DND-41 (cell line): ENCODE data around the gene KRTAP5-10.
"Not testable (repeated sequence)": the region's sequence is repeated elsewhere in the genome, so short reads cannot be mapped to it uniquely, and the experiment has no call there.

ENCODE experiments used
- ATAC-seq: fragments of 200-7000 bp; cut with Tn5 transposase; 3 replicates; pipeline ENCODE4 v1.9.1; 2021; ENCODE audit warnings: low read depth; ENCODE audit not compliant: insufficient read depth
- DNase-seq: peaks from one replicate; pipeline ENCODE4 v3.0.0-alpha.2; 2020
- H2AFZ ChIP-seq: 2 replicates; pipeline ENCODE4 v1.6.0; 2012; ENCODE audit warnings: low read depth, low read length
- H3K27ac ChIP-seq: 2 replicates; pipeline ENCODE4 v1.5.1; 2012; ENCODE audit warnings: low read length, inconsistent platforms
- H3K27me3 ChIP-seq: fragments of 200-600 bp; sonication (generic); 2 replicates; pipeline ENCODE4 v1.6.0; 2012; ENCODE audit warnings: low read length, mild to moderate bottlenecking, inconsistent platforms; ENCODE audit not compliant: insufficient read depth, poor library complexity
- H3K36me3 ChIP-seq: 2 replicates; pipeline ENCODE4 v1.5.1; 2012; ENCODE audit warnings: low read length, inconsistent platforms; ENCODE audit not compliant: insufficient read depth
- H3K4me1 ChIP-seq: 2 replicates; pipeline ENCODE4 v1.5.1; 2012; ENCODE audit warnings: mild to moderate bottlenecking, low read length; ENCODE audit not compliant: insufficient read depth
- H3K4me2 ChIP-seq: 2 replicates; pipeline ENCODE4 v1.6.0; 2012; ENCODE audit warnings: mild to moderate bottlenecking, moderate library complexity, low read length, inconsistent platforms; ENCODE audit not compliant: insufficient read depth
- H3K4me3 ChIP-seq, 2 experiments: fragments of 200-600 bp in 1 of 2; shearing (Covaris generic) in 1 of 2; 2 replicates each; pipeline ENCODE4 v1.5.1; 2012 to 2016; ENCODE audit warnings: inconsistent platforms in 2 of 2, low read length in 2 of 2, mild to moderate bottlenecking in 2 of 2, low read depth in 1 of 2, moderate library complexity in 1 of 2
- H3K79me2 ChIP-seq: 2 replicates; pipeline ENCODE4 v1.6.0; 2012; ENCODE audit warnings: low read length, inconsistent platforms; ENCODE audit not compliant: insufficient read depth
- H3K9ac ChIP-seq: 2 replicates; pipeline ENCODE4 v1.6.0; 2012; ENCODE audit warnings: low read depth, mild to moderate bottlenecking, inconsistent platforms, low read length, moderate library complexity
- H3K9me3 ChIP-seq: 2 replicates; pipeline ENCODE4 v1.5.1; 2012; ENCODE audit warnings: low read length, moderate library complexity, mild to moderate bottlenecking, inconsistent platforms; ENCODE audit not compliant: insufficient read depth, severe bottlenecking
- H4K20me1 ChIP-seq: 2 replicates; pipeline ENCODE4 v1.6.0; 2012; ENCODE audit warnings: low read length; ENCODE audit not compliant: insufficient read depth
- CTCF ChIP-seq: IDR thresholded peaks from 2 replicates; pipeline ENCODE4 v1.5.1; 2012; ENCODE audit warnings: borderline replicate concordance, low read length, moderate library complexity, mild to moderate bottlenecking; ENCODE audit not compliant: poor library complexity, severe bottlenecking; ENCODE audit errors: extremely low read depth
- EZH2 ChIP-seq: IDR thresholded peaks from 3 replicates; pipeline ENCODE4 v1.6.1; 2012; ENCODE audit warnings: borderline replicate concordance, low read depth, mild to moderate bottlenecking, moderate library complexity, low read length, inconsistent platforms; ENCODE audit not compliant: severe bottlenecking

KRTAP5-10 gene

GRCh38 chr11:71532036-71532610 lies 33.2 kb upstream of the KRTAP5-10 start:
- ATAC-seq, result no peak
- H3K27ac ChIP-seq, result no peak overlapping the region

GRCh38 chr11:71534711-71535608 lies 30.4 kb upstream of the KRTAP5-10 start:
- H3K4me3 ChIP-seq, H3K9me3 ChIP-seq, ATAC-seq, H3K27me3 ChIP-seq, H3K4me1 ChIP-seq, H4K20me1 ChIP-seq, DNase-seq, H3K79me2 ChIP-seq, H2AFZ ChIP-seq, H3K27ac ChIP-seq, H3K36me3 ChIP-seq, H3K4me2 ChIP-seq, H3K9ac ChIP-seq: not testable (repeated sequence)

More at GRCh38 chr11:71532036-71532610, 33.2 kb upstream of the KRTAP5-10 start:
- Histone ChIP-seq H3K4me2 (no peak overlapping the region), H4K20me1 (no peaks in the 10 kb centered on the region), H3K4me1 (no peaks in the 10 kb centered on the region), H3K4me3 (no peak overlapping the region), H3K36me3 (no peaks in the 10 kb centered on the region), H3K9ac (no peak overlapping the region), H3K9me3 (no peaks in the 10 kb centered on the region), H2AFZ (no peak overlapping the region), H3K79me2 (no peaks in the 10 kb centered on the region), H3K27me3 (no peaks in the 10 kb centered on the region)
- no peak for TF ChIP-seq EZH2
- TF ChIP-seq CTCF, result no peak
- no peak for DNase-seq

GRCh38 chr11:71535825-71536224 lies 29.5 kb upstream of the KRTAP5-10 start:
- Histone ChIP-seq H3K9ac (no peak overlapping the region), H3K4me3 (no peak overlapping the region), H3K27ac (no peak overlapping the region), H2AFZ (no peak overlapping the region), H3K9me3 (no peaks in the 10 kb centered on the region), H3K27me3 (no peaks in the 10 kb centered on the region), H3K4me2 (no peak overlapping the region), H4K20me1 (no peaks in the 10 kb centered on the region), H3K36me3 (no peaks in the 10 kb centered on the region), H3K4me1 (no peaks in the 10 kb centered on the region), H3K79me2 (no peaks in the 10 kb centered on the region)
- TF ChIP-seq EZH2, result no peak
- no peak for TF ChIP-seq CTCF
- no peak for DNase-seq
- no peak for ATAC-seq

GRCh38 chr11:71537537-71537936 lies 27.8 kb upstream of the KRTAP5-10 start:
- ATAC-seq, result no peak
- Histone ChIP-seq H3K9ac (no peak overlapping the region), H2AFZ (no peak overlapping the region), H4K20me1 (no peaks in the 10 kb centered on the region), H3K9me3 (no peaks in the 10 kb centered on the region), H3K79me2 (no peaks in the 10 kb centered on the region), H3K27me3 (no peaks in the 10 kb centered on the region), H3K4me1 (no peaks in the 10 kb centered on the region), H3K4me2 (no peak overlapping the region), H3K27ac (no peak overlapping the region), H3K4me3 (no peak overlapping the region), H3K36me3 (no peaks in the 10 kb centered on the region)
- TF ChIP-seq CTCF (no peak), EZH2 (no peak)
- no peak for DNase-seq

- H3K4me1 ChIP-seq, ATAC-seq, H4K20me1 ChIP-seq: not testable (repeated sequence)
These were observed 27.2 kb upstream of the KRTAP5-10 start, which contains the start of gene KRTAP5-8 for GRCh38 chr11:71537977-71538665. TSS of gene KRTAP5-8 (plus strand) at chr11:71538025. CDS start at chr11:71538056, 31 bp downstream.

More at GRCh38 chr11:71537977-71538665, 27.2 kb upstream of the KRTAP5-10 start, which contains the start of gene KRTAP5-8:
- not testable (repeated sequence) for H3K4me2 ChIP-seq, H2AFZ ChIP-seq, H3K27me3 ChIP-seq, DNase-seq, H3K9me3 ChIP-seq, H3K36me3 ChIP-seq, H3K9ac ChIP-seq, H3K27ac ChIP-seq, H3K4me3 ChIP-seq, H3K79me2 ChIP-seq
